GM12878 (cell line): ENCODE results near the gene SP6. TPM values are rescaled to one million over a fixed set of nuclear protein-coding genes. Genes with fewer than 3 reads are reported as not detected.

ENCODE experiments used
- ATAC-seq: fragments of 200-7000 bp; cut with Tn5 transposase; 3 replicates; pipeline ENCODE4 v1.9.1; 2020; ENCODE audit warnings: mild to moderate bottlenecking, moderate library complexity
- BruUV-seq: library from RNA; stranded (reverse); fragments of 400-500 nt; replicated peaks from 2 replicates; lab custom pipeline; 2021; lab: Mats Ljungman, UMichigan
- CTCF ChIA-PET: fragments of 300-600 bp; sonication (Branson Sonifier 250); formaldehyde crosslinking; extraction: SDS; loops from one replicate; lab custom pipeline; 2021; ENCODE audit warnings: inconsistent platforms; lab: Yijun Ruan, JAX
- POLR2A ChIA-PET: fragments of 350-600 bp; formaldehyde crosslinking; extraction: SDS; loops from one replicate; lab custom pipeline; 2021; ENCODE audit warnings: inconsistent platforms; lab: Charles Lee
- RAD21 ChIA-PET: fragments of 300-600 bp; sonication (Branson Sonifier 250); formaldehyde crosslinking; loops from one replicate; lab custom pipeline; 2023; ENCODE audit warnings: antibody characterized with exemption; ENCODE audit not compliant: unreplicated experiment; lab: Charles Lee
- SMC1A ChIA-PET: fragments of 300-600 bp; sonication (Branson Sonifier 250); formaldehyde crosslinking; loops from one replicate; lab custom pipeline; 2023; ENCODE audit not compliant: unreplicated experiment, uncharacterized antibody; lab: Charles Lee
- DNase-seq: peaks from one replicate; pipeline ENCODE4 v3.0.0-alpha.2; 2011; ENCODE audit warnings: low read depth, low spot score
- FAIRE-seq: peaks from 3 replicates; lab custom pipeline; 2011; peaks lifted over from hg19 to GRCh38; lab: Jason Lieb, UNC
- H2AFZ ChIP-seq: 2 replicates; pipeline ENCODE4 v1.6.0; 2011; ENCODE audit warnings: low read depth, low read length, control low read depth; ENCODE audit not compliant: control insufficient read depth
- H3K27ac ChIP-seq: 2 replicates; pipeline ENCODE4 v1.5.1; 2011; ENCODE audit warnings: control low read depth; ENCODE audit not compliant: control insufficient read depth, insufficient read depth
- H3K27me3 ChIP-seq, 2 experiments: replicated peaks in 1 of 2; 2 replicates each; pipeline versions ENCODE4 v1.6.0 to v1.6.1; 2011; ENCODE audit warnings: low read length in 1 of 2; ENCODE audit not compliant: control insufficient read depth in 2 of 2, insufficient read depth in 2 of 2
- H3K36me3 ChIP-seq, 2 experiments: 2 replicates each; pipeline ENCODE4 v1.5.1; 2011; ENCODE audit warnings: low read length in 1 of 2; ENCODE audit not compliant: control insufficient read depth in 2 of 2, insufficient read depth in 2 of 2
- H3K4me1 ChIP-seq: 2 replicates; pipeline ENCODE4 v1.6.1; 2011; ENCODE audit warnings: mild to moderate bottlenecking, low read length, moderate library complexity, mixed read lengths; ENCODE audit not compliant: control insufficient read depth, insufficient read depth
- H3K4me2 ChIP-seq: 2 replicates; pipeline ENCODE4 v1.6.0; 2011; ENCODE audit warnings: control low read depth; ENCODE audit not compliant: control insufficient read depth, insufficient read depth
- H3K4me3 ChIP-seq: fragments of 200-600 bp; sonication (generic); 2 replicates; pipeline ENCODE4 v1.5.1; 2016
- H3K79me2 ChIP-seq: 2 replicates; pipeline ENCODE4 v1.6.0; 2011; ENCODE audit warnings: low read length; ENCODE audit not compliant: control insufficient read depth, insufficient read depth
- H3K9ac ChIP-seq: 2 replicates; pipeline ENCODE4 v1.8.0; 2011; ENCODE audit warnings: low read length, control low read depth, mixed read lengths; ENCODE audit not compliant: control insufficient read depth, insufficient read depth
- H3K9me3 ChIP-seq: replicated peaks from 3 replicates; pipeline ENCODE4 v1.5.1; 2011; ENCODE audit warnings: mild to moderate bottlenecking, low read length; ENCODE audit not compliant: control insufficient read depth, insufficient read depth
- H4K20me1 ChIP-seq: 2 replicates; pipeline ENCODE4 v1.6.0; 2011; ENCODE audit not compliant: control insufficient read depth, insufficient read depth
- EED ChIP-seq: sonication (generic); IDR thresholded peaks from 2 replicates; pipeline ENCODE4 v1.6.1; 2016; ENCODE audit warnings: antibody characterized with exemption, low read depth
- HCFC1 ChIP-seq: fragments of 150-350 bp; IDR thresholded peaks from 2 replicates; pipeline ENCODE4 v1.6.1; 2014; ENCODE audit warnings: low read length
- PAX5 ChIP-seq: IDR thresholded peaks from 2 replicates; pipeline ENCODE4 v1.6.1; 2011; ENCODE audit warnings: low read depth, low read length, borderline replicate concordance
- SIN3A ChIP-seq: IDR thresholded peaks from 2 replicates; pipeline ENCODE4 v1.6.1; 2012; ENCODE audit warnings: low read depth, low read length, improper control_type of control experiment
- SMAD5 ChIP-seq: IDR thresholded peaks from 2 replicates; pipeline ENCODE4 v1.6.1; 2016; ENCODE audit warnings: antibody characterized with exemption, low read depth
- TCF12 ChIP-seq: IDR thresholded peaks from 2 replicates; pipeline ENCODE4 v1.6.1; 2011; ENCODE audit warnings: low read depth, mild to moderate bottlenecking, low read length
- ZBED1 ChIP-seq: IDR thresholded peaks from 2 replicates; pipeline ENCODE4 v1.6.1; 2016; ENCODE audit warnings: borderline replicate concordance
- ZNF384 ChIP-seq: IDR thresholded peaks from 2 replicates; pipeline ENCODE4 v1.6.1; 2012; ENCODE audit warnings: low read depth, mild to moderate bottlenecking, low read length, improper control_type of control experiment, borderline replicate concordance
- WGBS: methylation state at CpG from one replicate; pipeline ENCODE4 v1.1.6; 2016; ENCODE audit warnings: low lambda C conversion rate; ENCODE audit not compliant: insufficient replicate concordance, insufficient coverage; ENCODE audit errors: missing lambda C conversion rate; 5-methylcytosine and 5-hydroxymethylcytosine counted together
- in situ Hi-C: fragments of 300-500 bp; cut with MboI; formaldehyde crosslinking; loops from 9 replicates; pipeline ENCODE4 v1.14.3; 2018; ENCODE audit warnings: mixed read lengths
- intact Hi-C: fragments of 100-400 bp; cut with micrococcal nuclease; formaldehyde crosslinking; loops from one replicate; pipeline ENCODE4 v1.14.2; 2022; ENCODE audit not compliant: unreplicated experiment
- polyA plus RNA-seq, 11 experiments: library from polyadenylated mRNA; depleted of rRNA in 4 of 11; unstranded in 6 of 11; stranded (reverse) in 5 of 11; fragments of >200 nt; fragmentation: Nextera tagmentation in 4 of 11; fragmentation: Illumina TruSeq in 1 of 11; extraction: Ambion mirVana in 4 of 11; extraction: Trizol in 1 of 11; gene quantifications; 1 replicate in 1 of 11; 2 replicates in 10 of 11; pipeline versions ENCODE4 v1.2.1 to v1.2.3, GENCODE V29; 2011 to 2016; ENCODE audit warnings: inconsistent platforms in 2 of 11, missing spikeins in 2 of 11, low read depth in 1 of 11
- total RNA-seq, 4 experiments: library from RNA; depleted of rRNA in 3 of 4; stranded (reverse); fragments of >200 nt in 3 of 4; fragmentation: Illumina TruSeq in 1 of 4; extraction: Trizol in 1 of 4; gene quantifications; 2 replicates each; pipeline versions ENCODE4 v1.2.1 to v1.2.3, GENCODE V29; 2013 to 2021
- TF ChIP-seq, protein P1 (sequence below): fragments of 450-650 bp; IDR thresholded peaks from 2 replicates; pipeline ENCODE4 v1.6.1; 2018; ENCODE audit warnings: borderline replicate concordance, mild to moderate bottlenecking; ENCODE audit not compliant: partially characterized antibody

Gene SP6
- total and polyA plus RNA-seq, 10 of the 15 experiments (the other 5 are each of a cell fraction or from before 2014, with no cell fraction given): 0.05 to 0.15 (median 0.06) TPM; not detected in 7

DNA sequence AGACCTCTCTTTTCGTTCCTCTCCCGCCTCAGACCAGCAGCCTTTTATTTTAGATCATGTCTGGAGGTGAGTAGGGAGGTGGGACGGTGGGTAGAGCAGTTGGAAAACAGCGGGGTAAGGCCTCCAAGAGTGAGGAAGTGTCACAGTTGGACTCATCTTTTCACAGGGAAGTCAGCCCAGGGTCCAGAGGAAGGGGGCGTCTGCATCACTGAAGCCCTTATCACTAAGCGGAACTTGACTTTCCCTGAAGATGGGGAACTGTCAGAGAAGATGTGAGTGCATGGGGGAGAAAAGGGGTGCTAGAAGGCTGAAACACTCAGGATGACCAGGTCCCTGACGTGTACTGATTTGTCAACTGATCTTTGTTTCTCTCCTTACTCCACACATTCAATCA lies 19.0 kb downstream of the SP6 start:
- peak overlapping the region; percentile 65 for H3K9ac ChIP-seq
- H3K27ac ChIP-seq: no peak overlapping the region
- TF ChIP-seq EED: no peak
- TF ChIP-seq, all 136 proteins: peak for 0
- Histone ChIP-seq H3K79me2 (peaks cover 17% of the 10 kb centered on the region), H3K27me3 (no peaks in the 10 kb centered on the region), H3K4me2 (peak overlapping the region; percentile 96), H3K4me1 (peaks cover 9% of the 10 kb centered on the region), H3K9me3 (no peaks in the 10 kb centered on the region), H3K4me3 (peak overlapping the region; percentile 97), H2AFZ (peak overlapping the region; percentile 84), H4K20me1 (no peaks in the 10 kb centered on the region), H3K36me3 (peaks cover 0 to 10% of the 10 kb centered on the region in 2 experiments; a peak in 3 of 4 replicates)
- SMC1A ChIA-PET: interaction anchor here (0.6 to 1.6 kb wide), 3 partner anchors 10 to 144 kb away, joined by 3 to 7 read pairs (median 3); partner anchors contain the start of gene OSBPL7
- no TSS peak for BruUV-seq
- RAD21 ChIA-PET: interaction anchor here (1.1 to 1.4 kb wide), 3 partner anchors 57 to 183 kb away, joined by 3 to 7 read pairs (median 3); partner anchors contain the start of gene KPNB1
- POLR2A ChIA-PET: interaction anchor here (0.6 to 2.3 kb wide), 6 partner anchors 9 to 114 kb away, joined by 3 to 14 read pairs (median 4); partner anchors contain the start of genes OSBPL7, SCRN2 and SP2
- CTCF ChIA-PET: interaction anchor here (0.7 to 3.6 kb wide), 6 partner anchors 10 to 104 kb away, joined by 3 to 24 read pairs (median 6); partner anchors contain the start of genes OSBPL7 and SCRN2
- in situ Hi-C loops: no loop called here
- 14% methylated on average over 7 of the region's 7 CpGs for WGBS
- intact Hi-C loops: no loop called here
- ATAC-seq (peak; percentile 5; the same call in 1 of the 3 replicates), DNase-seq (no peak), FAIRE-seq (no peak)

- peak; percentile 66 for DNase-seq
- ATAC-seq: peak; percentile 99
- BruUV-seq: TSS peak; percentile 88
- Histone ChIP-seq H3K36me3 (peaks cover 6 to 13% of the 10 kb centered on the region in 2 experiments; a peak in 3 of 4 replicates), H2AFZ (peak within 1 kb of the TSS; percentile 84), H4K20me1 (no peaks in the 10 kb centered on the region), H3K4me3 (peak within 1 kb of the TSS; percentile 97), H3K9ac (peak within 1 kb of the TSS; percentile 76), H3K4me2 (peak within 1 kb of the TSS; percentile 96), H3K4me1 (peaks cover 9% of the 10 kb centered on the region), H3K27me3 (no peaks in the 10 kb centered on the region), H3K27ac (peak within 1 kb of the TSS; percentile 67), H3K79me2 (peaks cover 17% of the 10 kb centered on the region), H3K9me3 (no peaks in the 10 kb centered on the region)
- RAD21 ChIA-PET: interaction anchor here (1.1 to 1.4 kb wide), 3 partner anchors 58 to 182 kb away, joined by 3 to 7 read pairs (median 3); partner anchors contain the start of gene KPNB1
- CTCF ChIA-PET: interaction anchor here (0.7 to 3.6 kb wide), 8 partner anchors 9 to 180 kb away, joined by 3 to 24 read pairs (median 4); partner anchors contain the start of genes OSBPL7 and SCRN2
- intact Hi-C loops (no loop called here), in situ Hi-C loops (no loop called here)
- WGBS: 2% methylated on average over 40 of the region's 42 CpGs
- FAIRE-seq: peak; percentile 93
- POLR2A ChIA-PET: interaction anchor here (0.6 to 2.3 kb wide), 6 partner anchors 9 to 113 kb away, joined by 3 to 14 read pairs (median 4); partner anchors contain the start of genes OSBPL7, SCRN2 and SP2
- SMC1A ChIA-PET: interaction anchor here (0.6 to 1.6 kb wide), 4 partner anchors 10 to 143 kb away, joined by 3 to 7 read pairs (median 3); partner anchors contain the start of gene OSBPL7
- TF ChIP-seq SMAD5 (peak; percentile 92; the same call in 1 of the 2 replicates), ZNF384 (no peak), SIN3A (peak; percentile 85; the same call in 1 of the 2 replicates), PAX5 (peak; percentile 44; the same call in 1 of the 2 replicates), TCF12 (peak; percentile 77; the same call in 1 of the 2 replicates), ZBED1 (no peak), HCFC1 (peak; percentile 73)
- TF ChIP-seq, protein P1, sequence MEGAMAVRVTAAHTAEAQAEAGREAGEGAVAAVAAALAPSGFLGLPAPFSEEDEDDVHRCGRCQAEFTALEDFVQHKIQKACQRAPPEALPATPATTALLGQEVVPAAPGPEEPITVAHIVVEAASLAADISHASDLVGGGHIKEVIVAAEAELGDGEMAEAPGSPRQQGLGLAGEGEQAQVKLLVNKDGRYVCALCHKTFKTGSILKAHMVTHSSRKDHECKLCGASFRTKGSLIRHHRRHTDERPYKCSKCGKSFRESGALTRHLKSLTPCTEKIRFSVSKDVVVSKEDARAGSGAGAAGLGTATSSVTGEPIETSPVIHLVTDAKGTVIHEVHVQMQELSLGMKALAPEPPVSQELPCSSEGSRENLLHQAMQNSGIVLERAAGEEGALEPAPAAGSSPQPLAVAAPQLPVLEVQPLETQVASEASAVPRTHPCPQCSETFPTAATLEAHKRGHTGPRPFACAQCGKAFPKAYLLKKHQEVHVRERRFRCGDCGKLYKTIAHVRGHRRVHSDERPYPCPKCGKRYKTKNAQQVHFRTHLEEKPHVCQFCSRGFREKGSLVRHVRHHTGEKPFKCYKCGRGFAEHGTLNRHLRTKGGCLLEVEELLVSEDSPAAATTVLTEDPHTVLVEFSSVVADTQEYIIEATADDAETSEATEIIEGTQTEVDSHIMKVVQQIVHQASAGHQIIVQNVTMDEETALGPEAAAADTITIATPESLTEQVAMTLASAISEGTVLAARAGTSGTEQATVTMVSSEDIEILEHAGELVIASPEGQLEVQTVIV: peak; percentile 64
These were observed 19.7 kb downstream of the SP6 start, which contains the start of the genes LRRC46 and MRPL10 for GRCh38 chr17:47831003-47831933. Gene LRRC46 (plus strand): TSS chr17:47831670. CDS start chr17:47831990, 320 bp downstream. Gene MRPL10 (minus strand): TSS chr17:47831541. CDS start chr17:47831511, 30 bp downstream.
